HL-60/S4 treated with retinoic acid at 250 ng/mL for 4 days and 3 days (cell line): Measurements from ENCODE around the gene ELAVL2.

Experiments used
- in situ Hi-C: fragments of 300-500 bp; cut with MboI; formaldehyde crosslinking; loops from 2 replicates; pipeline ENCODE4 v1.7.0; 2022; ENCODE audit warnings: low sequenced_read_pairs

The ELAVL2 gene

DNA sequence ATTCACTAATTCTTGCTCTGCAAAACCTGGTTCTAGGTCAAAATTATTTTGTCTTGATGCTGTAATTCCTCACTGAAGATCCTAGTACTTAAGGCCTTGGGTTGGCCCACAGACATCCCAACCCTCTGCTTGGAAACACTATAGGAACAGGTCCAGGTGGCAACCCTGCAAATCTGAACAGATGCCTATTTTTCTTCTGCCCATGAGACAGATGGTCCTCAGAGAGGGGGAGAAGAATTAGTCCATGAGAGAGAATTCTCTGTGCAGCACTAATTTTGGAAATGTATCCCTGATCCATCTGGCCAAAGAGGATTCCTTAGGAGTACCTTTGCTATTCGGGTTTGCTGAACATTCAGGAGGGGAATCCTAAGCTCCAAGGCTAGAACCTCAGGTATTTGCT, 156.3 kb downstream of the ELAVL2 start:
- in situ Hi-C loops, result no loop called here

DNA sequence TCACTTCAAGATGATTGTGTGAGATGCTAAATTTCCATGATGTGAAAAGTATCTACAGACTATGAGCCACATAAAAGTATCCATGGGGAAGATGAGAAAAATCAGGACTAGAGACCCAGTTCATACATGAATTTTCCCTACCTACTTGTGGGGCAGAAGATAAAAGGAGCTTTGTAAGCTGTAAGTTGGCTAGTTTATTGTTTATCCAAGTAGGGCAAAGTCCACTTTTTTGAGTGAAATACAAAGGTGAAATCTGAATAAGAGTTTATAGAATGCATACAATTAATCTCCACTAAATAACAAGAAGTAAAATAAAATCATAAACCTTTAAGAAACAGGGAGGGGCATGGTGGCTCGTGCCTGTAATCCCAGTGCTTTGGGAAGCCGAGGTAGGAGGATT, 160.4 kb downstream of the ELAVL2 start:
- in situ Hi-C loops, result no loop called here

DNA sequence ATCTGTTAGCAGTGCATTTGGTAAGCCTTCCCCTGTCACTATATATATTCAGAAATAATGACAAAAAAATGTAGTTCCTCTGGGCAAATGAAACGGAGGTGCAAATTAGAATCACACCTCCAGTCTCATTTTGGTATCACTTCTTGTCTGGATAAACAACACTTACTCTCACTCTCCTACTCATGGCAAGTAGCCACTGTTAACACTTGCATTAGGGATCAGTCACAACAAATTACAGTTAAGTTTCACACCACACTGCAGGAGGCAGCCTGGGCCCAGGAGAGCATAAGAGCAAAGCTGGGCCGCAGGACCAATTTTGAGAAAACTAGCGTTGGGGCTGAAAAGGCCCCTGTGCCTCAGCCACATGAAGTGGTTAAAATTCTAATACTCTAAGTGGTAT, 161.0 kb downstream of the ELAVL2 start:
- in situ Hi-C loops, result no loop called here

DNA sequence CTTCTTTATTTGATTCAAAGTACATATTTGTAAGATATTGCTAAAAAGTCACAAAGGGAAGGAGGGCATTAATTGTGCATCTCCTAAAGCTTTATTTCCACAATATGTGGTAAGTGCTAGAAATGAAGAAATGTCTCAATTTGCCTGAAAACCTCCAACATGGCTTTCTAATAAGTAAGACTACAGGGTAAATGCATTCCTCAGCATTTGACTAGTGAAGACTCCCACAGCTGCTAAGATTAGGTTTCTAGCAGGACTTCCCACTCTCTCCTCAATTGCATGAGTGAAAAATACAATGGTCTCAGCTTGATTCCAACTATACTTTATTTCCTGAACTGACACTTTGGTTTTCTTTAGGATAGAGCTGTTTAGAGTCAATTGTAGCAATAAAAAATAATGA, 162.1 kb downstream of the ELAVL2 start:
- in situ Hi-C loops, result no loop called here

DNA sequence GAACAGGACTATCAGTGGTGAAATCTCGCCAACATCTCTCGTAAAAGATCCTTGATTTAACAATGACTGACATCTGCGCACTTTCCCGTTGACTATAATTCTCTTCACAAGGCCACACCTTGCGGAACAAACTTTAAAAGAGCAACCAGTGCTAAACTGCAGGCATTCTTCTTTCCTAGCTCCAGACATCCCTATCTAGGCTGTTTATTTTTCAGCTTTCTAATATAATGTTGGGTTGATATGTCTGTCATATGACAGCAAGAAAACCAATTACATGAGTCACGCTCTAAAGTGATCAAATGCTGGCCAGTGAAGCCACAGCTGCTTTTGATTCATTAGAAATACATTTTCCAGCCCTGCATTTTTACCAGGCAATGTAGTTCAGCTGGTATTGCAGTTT, 162.5 kb downstream of the ELAVL2 start:
- in situ Hi-C loops, result no loop called here

DNA sequence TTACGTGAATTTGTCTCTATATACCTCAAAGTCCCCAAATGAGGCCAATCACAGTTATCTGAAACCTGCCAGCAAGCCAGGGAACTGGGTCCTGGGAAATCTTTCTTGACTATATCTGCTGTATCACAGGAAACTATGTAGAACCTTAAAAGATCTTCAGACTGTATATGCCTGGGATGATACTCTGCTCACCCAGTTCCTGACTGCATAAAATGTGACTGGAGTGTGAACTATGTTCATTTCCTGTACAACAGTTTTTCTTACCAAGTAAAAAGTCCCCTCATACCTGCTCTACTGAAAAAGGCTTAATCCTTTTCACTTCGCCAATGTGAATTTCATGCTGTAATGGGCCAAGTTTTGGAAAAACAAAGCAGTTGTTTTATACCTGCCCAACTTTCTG, 162.9 kb downstream of the ELAVL2 start:
- in situ Hi-C loops, result no loop called here

DNA sequence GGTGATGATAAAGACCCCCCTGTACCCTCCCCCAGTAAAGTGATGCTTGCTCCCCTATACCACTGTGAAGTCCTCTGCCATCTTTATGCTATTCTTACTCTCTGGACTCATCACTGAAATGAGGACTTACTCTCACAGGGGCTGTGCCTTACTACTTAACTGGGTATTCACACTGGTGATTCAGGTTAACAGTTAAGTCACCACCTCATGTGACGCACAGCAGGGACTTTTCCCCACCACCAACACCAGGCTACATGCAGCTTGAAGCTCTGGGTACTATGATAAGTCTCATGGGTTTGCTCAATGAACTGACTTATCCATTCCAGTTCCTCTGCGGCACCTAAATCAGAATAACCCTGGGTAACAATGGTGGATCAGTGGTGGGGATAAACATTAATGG, 163.7 kb downstream of the ELAVL2 start:
- in situ Hi-C loops, result no loop called here

DNA sequence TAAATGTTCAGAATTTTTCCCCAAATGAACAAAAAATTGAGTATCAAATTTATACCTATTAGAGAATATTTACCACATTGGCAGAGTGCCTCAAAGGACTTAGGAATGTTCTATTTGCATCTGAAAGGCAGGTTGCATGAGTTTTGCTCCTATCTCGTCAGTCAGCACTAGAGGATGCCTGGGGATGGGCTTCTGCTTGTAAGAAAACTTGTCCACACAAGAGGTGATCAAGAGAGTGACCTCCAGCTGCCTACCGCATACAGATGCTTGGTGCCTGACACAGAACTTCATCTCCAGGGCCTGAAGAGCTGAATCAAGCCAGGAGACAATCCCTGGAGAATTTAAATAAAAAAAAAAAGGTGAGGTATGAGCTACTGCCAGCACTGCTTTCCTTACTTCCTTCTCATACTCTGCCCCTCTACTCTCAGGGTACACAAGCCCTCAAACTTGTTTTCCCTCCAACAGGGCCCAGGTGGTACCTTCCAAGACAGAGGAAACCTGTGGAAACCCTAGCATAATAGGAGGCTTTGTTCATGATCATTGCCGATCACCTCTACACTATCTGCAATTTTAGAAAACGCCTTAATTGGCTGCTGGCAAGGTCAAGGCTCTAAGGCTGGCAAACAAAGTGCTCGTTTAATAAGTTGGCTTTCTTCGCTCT, 166.6 kb downstream of the ELAVL2 start:
- in situ Hi-C loops, result no loop called here

DNA sequence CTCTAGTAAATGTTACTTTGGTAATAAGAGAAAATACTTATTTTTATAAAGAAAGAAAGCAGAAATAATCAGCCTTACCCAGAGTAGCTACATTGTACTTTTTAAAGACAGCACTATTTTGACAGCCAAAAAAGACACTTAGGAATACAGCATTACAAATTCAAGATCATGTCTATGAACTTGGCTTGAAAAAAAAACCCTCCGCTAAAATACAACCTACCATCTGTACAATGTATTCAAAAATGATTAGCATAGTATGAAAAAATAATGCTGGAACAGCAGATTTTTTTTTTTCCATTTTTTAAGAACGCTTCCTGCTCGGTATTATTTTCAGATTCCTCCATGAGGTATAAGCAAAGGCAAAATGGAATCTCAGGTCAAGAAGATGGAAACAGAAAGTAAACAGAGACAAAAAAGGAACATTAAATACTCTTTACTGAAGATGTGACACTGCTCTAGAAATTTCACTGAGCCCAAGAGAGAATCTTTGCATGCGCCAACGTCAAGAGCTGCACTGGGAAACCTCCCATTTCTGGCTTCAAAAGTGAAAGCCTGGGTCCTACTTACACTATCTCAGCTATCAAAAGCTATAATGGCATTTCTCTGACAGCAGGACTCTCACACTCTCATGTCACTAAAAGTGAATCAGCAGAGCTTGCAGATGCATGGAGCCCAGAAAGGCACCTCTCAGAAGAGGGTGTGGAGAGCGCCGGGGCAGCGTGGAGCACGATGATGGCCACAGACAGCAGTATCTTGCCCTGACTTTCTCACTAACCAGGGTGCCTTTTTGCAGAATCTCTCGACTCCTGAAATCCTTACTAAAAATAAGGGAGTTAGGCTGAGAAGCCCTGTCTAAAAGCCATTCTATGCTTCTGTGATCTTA, 167.4 kb downstream of the ELAVL2 start:
- in situ Hi-C loops, result no loop called here

DNA sequence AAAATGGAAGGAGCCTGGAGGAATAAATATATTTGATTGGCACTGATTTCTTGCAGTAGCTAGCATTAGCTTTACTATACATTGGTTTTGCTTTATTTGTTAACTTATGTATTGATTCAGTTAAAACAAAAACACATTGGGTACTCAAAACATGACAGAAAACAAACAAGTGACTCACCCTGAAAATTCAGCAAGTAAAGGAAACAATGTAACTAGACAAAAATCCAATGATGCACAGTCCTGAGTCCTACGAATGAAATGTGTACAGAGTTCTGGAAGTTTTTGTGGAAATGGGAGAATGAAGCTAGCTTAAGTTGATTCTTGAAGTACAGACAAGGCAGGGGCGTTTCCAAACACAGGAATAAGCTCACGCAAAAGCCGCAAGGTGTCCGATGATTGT, 175.0 kb downstream of the ELAVL2 start:
- in situ Hi-C loops, result no loop called here

DNA sequence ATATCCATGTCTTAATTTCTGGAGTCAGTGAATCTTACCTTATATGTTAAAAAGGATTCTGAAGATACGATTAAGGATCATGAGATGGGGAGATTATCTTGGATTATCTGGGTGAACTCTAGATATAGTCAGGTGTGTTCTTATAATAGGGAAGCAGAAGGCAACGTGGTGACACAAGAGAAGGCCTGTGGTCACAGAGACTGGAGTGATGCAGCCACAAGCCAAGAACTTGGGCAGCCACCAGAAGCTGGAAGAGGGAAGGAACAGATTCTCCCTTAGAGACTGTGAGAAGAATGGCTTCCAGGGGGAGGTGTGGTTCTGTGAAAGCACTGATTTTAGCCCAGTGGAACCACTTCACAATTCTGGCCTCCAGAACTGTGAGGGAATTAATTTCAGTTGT, 177.4 kb downstream of the ELAVL2 start:
- in situ Hi-C loops, result no loop called here

DNA sequence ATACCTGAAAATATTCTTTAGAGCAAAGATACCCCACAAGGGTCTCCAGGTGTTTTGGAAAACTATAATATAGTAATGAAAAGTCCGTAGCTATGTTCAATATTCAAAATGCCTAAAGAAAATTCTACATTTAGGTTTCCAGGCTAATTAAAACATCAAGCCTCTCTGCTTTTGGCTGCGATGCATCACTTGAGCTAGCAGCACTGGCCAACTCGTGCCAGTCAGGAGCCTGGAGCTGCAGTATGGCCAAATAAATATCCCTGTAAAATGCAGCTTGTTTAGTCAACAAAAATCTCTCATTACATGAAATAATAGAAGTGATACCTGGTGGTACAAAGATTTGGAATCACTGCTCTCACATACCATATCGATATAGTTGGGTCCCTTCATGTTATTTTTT, 181.1 kb downstream of the ELAVL2 start:
- in situ Hi-C loops, result no loop called here

DNA sequence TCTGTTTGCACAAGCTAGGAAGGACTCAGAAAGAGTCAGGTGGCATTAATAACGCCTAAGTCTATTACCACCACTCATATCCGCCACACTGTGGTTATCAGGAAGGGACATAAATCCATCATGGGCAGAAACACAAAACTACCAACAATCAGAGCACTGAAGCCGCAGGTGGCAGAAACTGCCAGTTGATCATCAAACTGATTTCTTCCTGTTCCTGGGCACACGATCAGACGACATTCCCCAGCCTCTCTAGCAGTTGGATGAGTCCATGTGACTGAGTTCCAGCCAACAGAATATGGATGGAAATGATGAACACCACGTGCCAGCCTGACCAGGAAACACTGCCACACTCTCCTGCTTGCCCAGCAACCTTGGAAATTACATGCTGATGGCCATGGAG, 181.7 kb downstream of the ELAVL2 start:
- in situ Hi-C loops, result no loop called here

DNA sequence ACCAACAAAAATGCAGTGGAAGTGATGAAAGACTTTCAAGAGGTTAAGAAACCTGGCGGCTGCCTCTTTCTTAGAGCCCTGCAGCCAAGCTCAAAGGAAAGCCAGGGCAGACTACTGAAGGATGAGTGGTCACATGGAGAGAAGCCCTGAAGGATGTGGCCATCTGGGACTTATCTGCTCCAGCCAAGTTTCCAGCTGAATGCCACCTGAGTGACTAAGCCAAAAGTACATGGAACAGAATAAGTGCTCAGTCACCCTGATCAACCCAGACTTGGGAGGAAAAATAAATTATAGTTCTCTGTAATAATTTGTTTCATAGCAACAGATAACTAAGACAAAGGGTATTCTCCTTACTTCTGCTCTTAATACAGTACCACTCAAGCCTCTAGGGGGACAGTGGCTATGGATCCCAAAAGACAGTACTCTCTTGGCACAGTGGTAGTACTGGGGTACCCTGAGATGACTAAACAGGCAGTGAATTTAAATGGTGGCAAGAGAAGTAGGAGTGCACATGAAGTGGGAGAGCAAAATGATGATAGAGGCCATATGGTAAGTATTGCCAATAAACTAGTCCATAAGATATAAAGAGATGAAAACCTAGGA, 182.3 kb downstream of the ELAVL2 start:
- in situ Hi-C loops, result no loop called here
